Peyer's patch (tissue), 4 donors: ENCODE data around the gene CFAP43.

Experiments
- CTCF ChIP-seq, 6 experiments: fragments of 450-650 bp in 4 of 6; fragments of 200-600 bp in 2 of 6; sonication (generic) in 1 of 6; IDR thresholded peaks; one replicate each; pipeline ENCODE4 v1.5.1; 2017 to 2019; ENCODE audit warnings: antibody characterized with exemption in 6 of 6, mild to moderate bottlenecking in 3 of 6, moderate library complexity in 1 of 6
- POLR2A ChIP-seq, 2 donors: fragments of 450-650 bp; IDR thresholded peaks; one replicate each; pipeline ENCODE4 v1.5.1; 2017; ENCODE audit warnings: antibody characterized with exemption in 2 of 2, mild to moderate bottlenecking in 2 of 2, moderate library complexity in 2 of 2

GRCh38 chr10:104146882-104147281 lies 85.3 kb downstream of the CFAP43 start:
- TF ChIP-seq CTCF (IDR thresholded peaks at IDR 0.05), result no peak
- no peak for TF ChIP-seq POLR2A (IDR thresholded peaks at IDR 0.05)
